Effector memory CD8-positive, alpha-beta T cell (primary cell): ENCODE measurements around the gene ZMIZ1.

Experiments
- ATAC-seq: fragments of 150-1000 bp; cut with Tn5 transposase; replicated peaks from 2 replicates; pipeline ENCODE4 v1.10.0; 2021; ENCODE audit warnings: mild to moderate bottlenecking, moderate library complexity
- DNase-seq, 3 experiments: peaks; one replicate each; pipeline ENCODE4 v3.0.0; 2021
- H3K27ac Mint-ChIP-seq, 2 donors: one replicate each; pipeline ENCODE4 v1.8.0; 2022; ENCODE audit warnings: mild to moderate bottlenecking in 2 of 2, mixed read lengths in 2 of 2, moderate library complexity in 2 of 2
- H3K27me3 Mint-ChIP-seq, 2 donors: one replicate each; pipeline ENCODE4 v1.8.0; 2022; ENCODE audit warnings: mixed read lengths in 2 of 2
- H3K36me3 Mint-ChIP-seq: one replicate; pipeline ENCODE4 v1.8.0; 2022; ENCODE audit warnings: mild to moderate bottlenecking, moderate library complexity, mixed read lengths; ENCODE audit not compliant: insufficient read depth
- H3K4me1 Mint-ChIP-seq, 2 donors: one replicate each; pipeline ENCODE4 v1.8.0; 2022; ENCODE audit warnings: low read depth in 2 of 2, mixed read lengths in 2 of 2
- H3K4me3 Mint-ChIP-seq, 2 donors: one replicate each; pipeline ENCODE4 v1.8.0; 2022; ENCODE audit warnings: mild to moderate bottlenecking in 2 of 2, mixed read lengths in 2 of 2, moderate library complexity in 2 of 2
- H3K9me3 Mint-ChIP-seq, 2 donors: one replicate each; pipeline ENCODE4 v1.8.0; 2022; ENCODE audit warnings: mixed read lengths in 2 of 2

ZMIZ1 gene

GRCh38 chr10:79149662-79150443 lies 81.1 kb downstream of the ZMIZ1 start:
- peak; percentile 82 for ATAC-seq
- Mint-ChIP-seq H3K4me1 (peaks cover 17 to 38% of the 10 kb centered on the region in 2 donors), H3K27ac (peak overlapping the region; percentile 89 to 92)

GRCh38 chr10:79150444-79150754 lies 81.6 kb downstream of the ZMIZ1 start:
- ATAC-seq (no peak), DNase-seq (no peak)
- peak overlapping the region; percentile 89 to 92 for H3K27ac Mint-ChIP-seq
- no peaks in the 10 kb centered on the region for H3K9me3 Mint-ChIP-seq
- no peaks in the 10 kb centered on the region for H3K27me3 Mint-ChIP-seq
- peaks cover 15 to 32% of the 10 kb centered on the region in 2 donors for H3K4me1 Mint-ChIP-seq
- no peaks in the 10 kb centered on the region for H3K36me3 Mint-ChIP-seq
- peak overlapping the region; percentile 49 to 58 for H3K4me3 Mint-ChIP-seq

More at GRCh38 chr10:79149662-79150443, 81.1 kb downstream of the ZMIZ1 start:
- no peaks in the 10 kb centered on the region for H3K27me3 Mint-ChIP-seq
- DNase-seq, result peak; percentile 16 to 27 (median 18)
- no peaks in the 10 kb centered on the region for H3K9me3 Mint-ChIP-seq
- no peaks in the 10 kb centered on the region for H3K36me3 Mint-ChIP-seq
- H3K4me3 Mint-ChIP-seq, result peak overlapping the region; percentile 49 to 58

- no peak overlapping the region for H3K4me3 Mint-ChIP-seq
- DNase-seq (no peak), ATAC-seq (no peak)
- H3K9me3 Mint-ChIP-seq, result no peaks in the 10 kb centered on the region
- H3K4me1 Mint-ChIP-seq, result peaks cover 19 to 28% of the 10 kb centered on the region in 2 donors
- no peaks in the 10 kb centered on the region for H3K36me3 Mint-ChIP-seq
- H3K27me3 Mint-ChIP-seq, result no peaks in the 10 kb centered on the region
- peak overlapping the region in 1 of 2 donors; percentile 89 for H3K27ac Mint-ChIP-seq
Measured at GRCh38 chr10:79152423-79152817, 83.7 kb downstream of the ZMIZ1 start.

- Mint-ChIP-seq H3K27me3 (no peaks in the 10 kb centered on the region), H3K36me3 (no peaks in the 10 kb centered on the region), H3K27ac (no peak overlapping the region), H3K4me3 (no peak overlapping the region), H3K4me1 (peaks cover 17 to 24% of the 10 kb centered on the region in 2 donors), H3K9me3 (no peaks in the 10 kb centered on the region)
- ATAC-seq (no peak), DNase-seq (no peak)
Measured at GRCh38 chr10:79153745-79154144, 85.0 kb downstream of the ZMIZ1 start.

GRCh38 chr10:79155301-79156081 lies 86.7 kb downstream of the ZMIZ1 start:
- Mint-ChIP-seq H3K4me3 (no peak overlapping the region), H3K9me3 (no peaks in the 10 kb centered on the region), H3K27ac (peak overlapping the region in 1 of 2 donors; percentile 13), H3K27me3 (no peaks in the 10 kb centered on the region), H3K36me3 (no peaks in the 10 kb centered on the region), H3K4me1 (peaks cover 4 to 10% of the 10 kb centered on the region in 2 donors)
- no peak for DNase-seq
- no peak for ATAC-seq

GRCh38 chr10:79156334-79157274 lies 87.8 kb downstream of the ZMIZ1 start:
- H3K4me1 Mint-ChIP-seq, result peaks cover 4 to 9% of the 10 kb centered on the region in 2 donors
- H3K4me3 Mint-ChIP-seq, result no peak overlapping the region
- ATAC-seq (no peak), DNase-seq (no peak)
- H3K27ac Mint-ChIP-seq, result no peak overlapping the region
- H3K9me3 Mint-ChIP-seq, result no peaks in the 10 kb centered on the region
- H3K27me3 Mint-ChIP-seq, result no peaks in the 10 kb centered on the region
- H3K36me3 Mint-ChIP-seq, result peaks cover 2% of the 10 kb centered on the region

GRCh38 chr10:79158004-79158340 lies 89.2 kb downstream of the ZMIZ1 start:
- Mint-ChIP-seq H3K36me3 (peaks cover 2% of the 10 kb centered on the region), H3K4me1 (peaks cover 4 to 7% of the 10 kb centered on the region in 2 donors), H3K9me3 (no peaks in the 10 kb centered on the region), H3K4me3 (no peak overlapping the region), H3K27me3 (no peaks in the 10 kb centered on the region), H3K27ac (no peak overlapping the region)
- DNase-seq (no peak), ATAC-seq (no peak)

- no peaks in the 10 kb centered on the region for H3K27me3 Mint-ChIP-seq
- H3K4me3 Mint-ChIP-seq, result no peak overlapping the region
- H3K4me1 Mint-ChIP-seq, result peaks cover 4 to 7% of the 10 kb centered on the region in 2 donors
- no peak overlapping the region for H3K27ac Mint-ChIP-seq
- peaks cover 2% of the 10 kb centered on the region for H3K36me3 Mint-ChIP-seq
- DNase-seq, result no peak
- H3K9me3 Mint-ChIP-seq, result no peaks in the 10 kb centered on the region
- ATAC-seq, result no peak
Measured at GRCh38 chr10:79158402-79159097, 89.8 kb downstream of the ZMIZ1 start.

- Mint-ChIP-seq H3K4me1 (peaks cover 4 to 7% of the 10 kb centered on the region in 2 donors), H3K4me3 (no peak overlapping the region), H3K9me3 (no peaks in the 10 kb centered on the region), H3K27ac (no peak overlapping the region), H3K36me3 (peaks cover 2% of the 10 kb centered on the region), H3K27me3 (no peaks in the 10 kb centered on the region)
- no peak for DNase-seq
- ATAC-seq, result no peak
Measured at GRCh38 chr10:79159141-79159651, 90.4 kb downstream of the ZMIZ1 start.

- DNase-seq, result no peak
- H3K4me3 Mint-ChIP-seq, result no peak overlapping the region
Measured at GRCh38 chr10:79159785-79160184, 91.0 kb downstream of the ZMIZ1 start.

GRCh38 chr10:79160191-79160590 lies 91.4 kb downstream of the ZMIZ1 start:
- H3K4me1 Mint-ChIP-seq, result peaks cover 4 to 7% of the 10 kb centered on the region in 2 donors
- no peak for DNase-seq
- no peaks in the 10 kb centered on the region for H3K9me3 Mint-ChIP-seq
- ATAC-seq, result no peak
- peaks cover 2% of the 10 kb centered on the region for H3K36me3 Mint-ChIP-seq
- no peak overlapping the region for H3K4me3 Mint-ChIP-seq
- H3K27me3 Mint-ChIP-seq, result no peaks in the 10 kb centered on the region
- H3K27ac Mint-ChIP-seq, result no peak overlapping the region

More at GRCh38 chr10:79159785-79160184, 91.0 kb downstream of the ZMIZ1 start:
- no peak for ATAC-seq
- Mint-ChIP-seq H3K36me3 (peaks cover 2% of the 10 kb centered on the region), H3K27ac (no peak overlapping the region), H3K27me3 (no peaks in the 10 kb centered on the region), H3K9me3 (no peaks in the 10 kb centered on the region), H3K4me1 (peaks cover 4 to 7% of the 10 kb centered on the region in 2 donors)

- Mint-ChIP-seq H3K27ac (no peak overlapping the region), H3K4me3 (no peak overlapping the region), H3K9me3 (no peaks in the 10 kb centered on the region), H3K27me3 (no peaks in the 10 kb centered on the region), H3K4me1 (peaks cover 0 to 7% of the 10 kb centered on the region in 2 donors), H3K36me3 (peaks cover 3% of the 10 kb centered on the region)
- no peak for DNase-seq
- ATAC-seq, result no peak
Measured at GRCh38 chr10:79161557-79161956, 92.8 kb downstream of the ZMIZ1 start.
